ENCODE results near the gene OR1N2.
"Not testable (repeated sequence)": the region's sequence is repeated elsewhere in the genome, so short reads cannot be mapped to it uniquely, and the experiment has no call there.

OR1N2 gene, protein sequence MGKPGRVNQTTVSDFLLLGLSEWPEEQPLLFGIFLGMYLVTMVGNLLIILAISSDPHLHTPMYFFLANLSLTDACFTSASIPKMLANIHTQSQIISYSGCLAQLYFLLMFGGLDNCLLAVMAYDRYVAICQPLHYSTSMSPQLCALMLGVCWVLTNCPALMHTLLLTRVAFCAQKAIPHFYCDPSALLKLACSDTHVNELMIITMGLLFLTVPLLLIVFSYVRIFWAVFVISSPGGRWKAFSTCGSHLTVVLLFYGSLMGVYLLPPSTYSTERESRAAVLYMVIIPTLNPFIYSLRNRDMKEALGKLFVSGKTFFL

GRCh38 chr9:122552812-122553211, at the start of gene OR1N2:
Gene OR1N2, plus strand, starts transcription at chr9:122553112. Its CDS starts 100 bp downstream, at chr9:122553212.
- DNase-seq, result no peak

- no peak for DNase-seq
Observed at GRCh38 chr9:122506964-122507363, 45.9 kb upstream of the OR1N2 start.

DNA sequence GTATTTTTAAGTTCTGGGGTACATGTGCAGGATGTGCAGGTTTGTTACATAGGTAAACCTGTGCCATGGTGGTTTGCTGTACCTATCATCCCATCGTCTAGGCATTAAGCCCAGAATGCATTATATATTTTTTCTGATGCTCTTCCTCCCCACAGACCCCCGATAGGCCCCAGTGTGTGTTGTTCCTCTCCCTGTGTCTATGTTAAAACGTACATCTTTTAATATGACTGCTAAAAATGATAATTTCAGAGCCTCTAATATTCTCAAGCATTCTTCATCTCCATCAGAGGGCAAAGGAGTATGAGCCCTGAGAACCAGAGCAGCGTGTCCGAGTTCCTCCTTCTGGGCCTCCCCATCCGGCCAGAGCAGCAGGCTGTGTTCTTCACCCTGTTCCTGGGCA, 42.4 kb upstream of the OR1N2 start, which contains the start of gene OR1J2:
Gene OR1J2 (plus strand): TSS at position 301 of the 400 bp plus-strand sequence. CDS start 0 bp downstream, at position 301.
- no peak for DNase-seq

DNA sequence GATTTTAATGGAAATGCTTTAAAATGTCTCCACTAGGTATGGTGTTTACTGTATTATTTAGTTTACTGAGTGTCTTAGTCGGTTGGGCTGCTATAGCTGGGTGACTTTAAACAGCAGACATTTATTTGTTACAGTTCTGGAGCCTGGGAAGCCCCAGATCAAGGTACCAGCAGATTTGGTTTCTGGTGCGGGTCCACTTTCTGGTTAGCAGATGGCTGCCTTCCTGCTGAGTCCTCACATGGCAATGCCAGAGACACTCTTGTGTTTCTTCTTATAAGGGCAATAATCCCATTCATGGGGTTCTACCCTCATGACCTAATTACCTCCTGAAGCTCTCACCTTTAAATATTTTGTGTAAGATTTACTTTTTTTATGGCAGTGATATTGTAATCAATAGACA, 34.7 kb upstream of the OR1N2 start:
- DNase-seq, result no peak

DNA sequence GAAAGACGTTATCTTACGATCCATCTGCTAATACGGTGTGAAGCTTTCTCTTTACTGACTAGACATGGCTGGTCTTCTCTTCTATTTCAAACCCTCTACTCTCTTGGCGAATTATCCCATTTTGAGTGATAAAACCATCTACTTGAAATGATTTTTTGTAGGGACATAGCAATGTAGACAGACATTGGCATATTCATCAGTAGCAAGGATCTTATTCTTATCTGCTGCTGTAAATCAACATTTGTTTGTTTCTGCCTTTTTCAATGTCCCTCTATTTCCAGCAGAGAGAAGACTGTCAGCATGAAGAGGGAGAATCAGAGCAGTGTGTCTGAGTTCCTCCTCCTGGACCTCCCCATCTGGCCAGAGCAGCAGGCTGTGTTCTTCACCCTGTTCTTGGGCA, 34.1 kb upstream of the OR1N2 start, which contains the start of gene OR1J4:
Gene OR1J4 (plus strand): TSS at position 301 of the 400 bp plus-strand sequence. CDS start 0 bp downstream, at position 301.
- DNase-seq, result no peak

DNA sequence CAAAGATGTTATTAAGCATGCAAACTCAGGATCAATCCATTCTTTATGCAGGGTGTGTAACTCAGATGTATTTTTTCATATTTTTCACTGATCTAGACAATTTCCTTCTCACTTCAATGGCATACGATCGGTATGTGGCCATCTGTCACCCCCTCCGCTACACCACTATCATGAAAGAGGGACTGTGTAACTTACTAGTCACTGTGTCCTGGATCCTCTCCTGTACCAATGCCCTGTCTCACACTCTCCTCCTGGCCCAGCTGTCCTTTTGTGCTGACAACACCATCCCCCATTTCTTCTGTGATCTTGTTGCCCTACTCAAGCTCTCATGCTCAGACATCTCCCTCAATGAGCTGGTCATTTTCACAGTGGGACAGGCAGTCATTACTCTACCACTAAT, 33.5 kb upstream of the OR1N2 start:
- no peak for DNase-seq

DNA sequence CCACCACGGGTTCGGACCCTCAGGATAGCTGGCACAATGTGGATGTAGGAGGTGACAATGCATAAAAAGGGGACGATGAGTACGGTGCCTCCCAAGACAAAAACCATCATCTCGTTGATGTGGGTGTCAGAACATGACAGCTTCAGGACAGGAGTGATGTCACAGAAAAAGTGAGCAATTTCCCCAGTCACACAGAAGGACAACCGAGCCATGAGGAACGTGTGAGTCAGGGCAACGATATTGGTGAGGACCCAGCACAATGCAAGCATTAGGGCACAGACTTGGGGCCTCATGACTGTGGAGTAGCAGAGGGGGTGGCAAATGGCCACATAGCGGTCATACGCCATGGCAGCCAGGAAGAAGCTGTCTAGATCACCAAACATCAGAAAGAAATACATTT, 26.3 kb upstream of the OR1N2 start:
- DNase-seq, result no peak

DNA sequence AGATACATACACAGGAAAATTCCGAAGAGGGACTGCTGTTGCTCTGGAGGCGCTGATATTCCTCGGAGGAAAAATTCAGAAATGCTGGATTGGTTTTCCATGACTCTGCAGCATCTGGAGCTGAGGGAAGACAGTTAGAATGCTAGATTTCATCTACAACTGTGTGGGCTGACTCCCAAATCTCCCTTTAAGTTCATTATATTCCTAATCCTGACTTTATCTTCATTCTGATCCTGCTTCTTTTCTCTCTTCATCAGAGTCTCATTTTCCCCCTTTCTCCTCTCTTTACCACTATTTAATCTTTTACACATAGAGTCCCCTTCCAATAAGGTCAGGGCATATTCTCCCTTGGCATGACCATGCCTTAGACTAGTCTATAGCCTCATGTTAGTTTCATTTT, 25.7 kb upstream of the OR1N2 start, which contains the start of gene OR1N1:
Gene OR1N1 (minus strand): TSS at position 101 of the 400 bp plus-strand sequence. CDS start 0 bp downstream, at position 101.
- no peak for DNase-seq

DNA sequence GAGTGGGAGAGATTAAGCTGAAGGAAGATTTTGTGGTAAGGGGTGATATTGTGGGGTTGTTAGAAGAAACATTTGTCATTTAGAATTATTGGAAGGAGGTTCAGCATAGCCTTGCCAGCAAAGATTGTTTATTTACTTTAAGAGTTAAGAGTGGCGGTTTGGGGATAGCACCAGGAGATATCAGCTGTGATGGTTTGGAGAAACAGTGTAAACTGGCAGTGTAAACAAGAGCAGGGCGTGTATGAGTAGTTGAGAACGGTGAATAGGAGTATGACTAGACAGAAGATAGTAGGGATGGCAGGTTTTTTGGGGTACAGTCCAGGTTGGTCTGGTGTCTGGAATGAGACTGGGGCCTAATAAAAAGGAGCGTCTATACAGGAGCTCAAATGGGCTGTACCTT, 21.8 kb upstream of the OR1N2 start:
- not testable (repeated sequence) for DNase-seq

- no peak for DNase-seq
Observed at GRCh38 chr9:122536134-122536533, 16.8 kb upstream of the OR1N2 start.

DNA sequence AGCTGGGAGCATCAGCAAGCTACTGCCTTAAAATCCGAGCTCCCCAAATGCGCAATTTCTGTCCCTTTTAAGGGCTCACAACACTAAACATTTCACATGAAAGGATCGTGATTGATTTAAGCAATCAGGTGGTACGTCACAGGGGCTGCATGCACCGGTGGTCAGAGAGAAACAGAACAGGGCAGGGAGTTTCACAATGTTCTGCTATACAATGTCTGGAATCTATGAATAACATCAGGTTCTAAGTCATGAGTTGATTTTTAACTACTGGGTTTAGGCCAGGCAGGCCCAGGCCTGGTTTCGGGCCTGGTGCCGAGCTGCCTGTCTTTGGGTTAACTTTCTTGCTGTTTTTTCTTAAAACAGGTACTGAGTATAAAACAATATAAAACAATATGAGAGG, 15.8 kb upstream of the OR1N2 start:
- not testable (repeated sequence) for DNase-seq

GRCh38 chr9:122538757-122539156, 14.2 kb upstream of the OR1N2 start:
- DNase-seq, result no peak

GRCh38 chr9:122546196-122546595, 6.7 kb upstream of the OR1N2 start:
- no peak for DNase-seq

GRCh38 chr9:122551371-122551770, 1.5 kb upstream of the OR1N2 start:
- no peak for DNase-seq

DNA sequence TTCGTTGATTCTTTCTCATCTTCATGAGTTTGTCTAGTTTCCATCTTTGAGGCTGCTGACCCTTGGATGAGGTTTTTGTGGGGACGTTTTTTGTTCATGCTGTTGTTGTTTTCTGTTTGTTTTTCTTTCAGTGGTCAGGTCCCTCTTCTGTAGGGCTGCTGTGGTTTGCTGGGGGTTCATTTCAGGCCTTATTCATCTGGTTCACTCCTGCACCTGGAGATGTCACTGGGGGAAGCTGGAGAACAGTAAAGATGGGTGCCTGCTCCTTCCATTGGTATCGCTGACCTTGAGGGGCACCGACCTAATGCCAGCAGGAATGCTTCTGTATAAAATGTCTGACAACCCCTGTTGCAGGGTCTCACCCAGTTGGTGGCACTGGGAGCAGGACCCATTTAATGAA, 8.5 kb downstream of the OR1N2 start:
- no peak for DNase-seq

DNA sequence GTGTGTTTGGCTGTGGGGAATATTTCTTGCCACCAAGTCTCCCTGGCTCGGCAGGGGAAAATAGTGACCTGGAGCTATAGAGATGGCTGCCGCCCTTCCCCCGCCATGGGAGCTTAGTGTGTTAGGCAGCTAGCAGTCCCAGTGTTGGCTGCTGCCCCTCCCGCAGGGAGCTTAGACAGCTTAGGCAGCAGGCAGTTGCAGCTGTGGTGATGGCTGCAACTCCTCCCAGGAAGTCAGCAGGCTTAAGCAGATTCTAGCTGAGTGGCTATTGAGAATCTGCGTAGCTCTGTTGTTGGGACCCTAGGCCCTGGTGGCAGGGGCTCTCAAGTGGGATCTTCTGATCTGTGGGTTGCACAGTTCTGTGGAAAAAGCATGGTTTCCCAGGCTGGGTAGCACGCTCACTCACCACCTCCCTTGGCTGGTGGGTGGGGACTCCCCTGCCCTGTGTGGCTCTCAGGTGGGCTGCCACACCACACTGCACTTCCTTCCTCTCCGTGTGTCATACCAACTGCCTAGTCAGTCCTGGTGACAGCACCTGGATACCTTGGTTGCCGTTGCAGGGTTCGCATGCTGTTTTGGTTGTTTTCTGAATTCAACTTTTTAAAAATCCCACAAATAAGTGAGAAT, 9.3 kb downstream of the OR1N2 start:
- no peak for DNase-seq

- no peak for DNase-seq
Observed at GRCh38 chr9:122567901-122568300, 15.0 kb downstream of the OR1N2 start.

DNA sequence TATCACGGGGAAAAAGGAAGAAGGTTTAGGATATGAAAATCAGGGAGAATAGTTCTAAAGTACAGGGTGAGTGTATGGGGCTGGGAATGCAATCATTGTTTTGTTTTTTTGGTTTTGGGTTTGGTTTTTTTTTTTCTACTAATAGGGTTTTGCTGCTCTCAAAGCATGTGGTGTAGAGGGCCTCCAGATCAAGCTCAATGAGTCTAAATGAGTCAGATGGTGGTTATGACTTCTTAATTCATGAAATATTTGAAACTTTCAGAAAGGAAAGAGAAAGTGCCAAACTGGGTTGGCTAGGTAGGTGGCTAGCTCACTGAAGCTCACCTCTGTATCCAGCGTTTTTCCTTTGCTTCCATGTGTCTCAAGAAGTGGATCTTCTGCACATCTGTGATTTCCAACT, 19.5 kb downstream of the OR1N2 start:
- peak; percentile 24 for DNase-seq

GRCh38 chr9:122579874-122580273, 27.0 kb downstream of the OR1N2 start:
- DNase-seq, result peak; percentile 39

DNA sequence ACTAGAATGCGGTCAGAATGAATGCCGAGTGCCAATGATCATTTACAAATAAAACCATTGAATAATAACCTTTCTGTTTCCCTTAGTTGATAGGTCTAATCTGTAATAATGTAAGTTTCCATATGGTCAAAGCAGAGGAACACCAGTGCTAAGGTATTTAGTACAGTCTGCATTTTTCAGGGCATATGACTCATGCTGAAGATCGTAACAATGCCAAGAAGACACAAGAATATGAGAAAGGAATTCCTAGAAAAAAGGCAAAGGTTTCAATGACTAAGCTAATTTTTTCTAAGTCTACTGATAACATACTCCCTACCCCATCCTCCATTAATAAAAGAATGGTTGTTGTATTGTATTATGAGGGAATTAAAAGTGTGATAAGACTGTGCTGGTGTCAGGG, 27.4 kb downstream of the OR1N2 start:
- DNase-seq, result peak; percentile 77

DNA sequence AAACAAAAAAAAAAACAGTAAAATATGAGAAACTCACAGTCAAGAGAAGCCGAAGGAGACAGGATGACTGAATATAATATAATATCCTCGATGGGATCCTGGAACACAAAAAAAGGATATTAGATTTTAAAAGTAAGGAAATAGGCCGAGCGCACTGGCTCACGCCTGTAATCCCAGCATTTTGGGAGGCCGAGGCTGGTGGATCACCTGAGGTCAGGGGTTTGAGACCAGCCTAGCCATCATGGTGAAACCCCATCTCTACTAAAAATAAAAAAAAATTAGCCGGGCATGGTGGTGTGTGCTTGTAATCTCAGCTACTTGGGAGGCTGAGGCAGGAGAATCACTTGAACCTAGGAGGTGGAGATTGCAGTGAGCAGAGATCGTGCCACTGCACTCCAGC, 30.4 kb downstream of the OR1N2 start, which contains the start of gene OR1L8:
Gene OR1L8 (minus strand): TSS at position 101 of the 400 bp plus-strand sequence. CDS start 14,907 bp downstream, outside the sequence.
- DNase-seq, result not testable (repeated sequence)

All from OCI-M1 (cell line).